Raji (cell line): ENCODE data around the gene CNTN6.

ENCODE experiments used
- POLR2A ChIP-seq: IDR thresholded peaks from 2 replicates; pipeline ENCODE4 v1.6.1; 2011; ENCODE audit warnings: low read depth, low read length, control low read depth; ENCODE audit not compliant: insufficient read depth

Gene CNTN6

GRCh38 chr3:1292571-1293071 lies 199.8 kb downstream of the CNTN6 start:
- TF ChIP-seq POLR2A: no peak

- no peak for TF ChIP-seq POLR2A
These were observed 201.8 kb downstream of the CNTN6 start for GRCh38 chr3:1294586-1294985.

GRCh38 chr3:1318296-1319005 lies 225.6 kb downstream of the CNTN6 start:
- no peak for TF ChIP-seq POLR2A

GRCh38 chr3:1326546-1326945 lies 233.7 kb downstream of the CNTN6 start:
- no peak for TF ChIP-seq POLR2A

- no peak for TF ChIP-seq POLR2A
These were observed 237.3 kb downstream of the CNTN6 start for GRCh38 chr3:1330107-1330506.

- TF ChIP-seq POLR2A: no peak
These were observed 253.6 kb downstream of the CNTN6 start for GRCh38 chr3:1346386-1346785.

GRCh38 chr3:1348547-1348946 lies 255.7 kb downstream of the CNTN6 start:
- TF ChIP-seq POLR2A: no peak

GRCh38 chr3:1350885-1351284 lies 258.1 kb downstream of the CNTN6 start:
- TF ChIP-seq POLR2A: no peak

GRCh38 chr3:1355691-1356090 lies 262.9 kb downstream of the CNTN6 start:
- TF ChIP-seq POLR2A: no peak

- TF ChIP-seq POLR2A: no peak
These were observed 263.3 kb downstream of the CNTN6 start for GRCh38 chr3:1356101-1356500.

- TF ChIP-seq POLR2A: no peak
These were observed 272.7 kb downstream of the CNTN6 start for GRCh38 chr3:1365528-1365927.

GRCh38 chr3:1374471-1374870 lies 281.6 kb downstream of the CNTN6 start:
- TF ChIP-seq POLR2A: no peak

- no peak for TF ChIP-seq POLR2A
These were observed 282.3 kb downstream of the CNTN6 start for GRCh38 chr3:1375145-1375544.

GRCh38 chr3:1380926-1381646 lies 288.3 kb downstream of the CNTN6 start:
- TF ChIP-seq POLR2A: no peak

- TF ChIP-seq POLR2A: no peak
These were observed 288.8 kb downstream of the CNTN6 start for GRCh38 chr3:1381647-1382036.

- TF ChIP-seq POLR2A: no peak
These were observed 301.4 kb downstream of the CNTN6 start for GRCh38 chr3:1394188-1394587.

- TF ChIP-seq POLR2A: no peak
These were observed 307.7 kb downstream of the CNTN6 start for GRCh38 chr3:1400571-1400970.

- no peak for TF ChIP-seq POLR2A
These were observed 311.6 kb downstream of the CNTN6 start for GRCh38 chr3:1404270-1404962.
